Right ventricle myocardium superior (tissue), 1 donor: Measurements from ENCODE around the gene USP20. TPM values are rescaled to one million over a fixed set of nuclear protein-coding genes. Genes with fewer than 3 reads are reported as not detected.
"Not testable (repeated sequence)": the region's sequence is repeated elsewhere in the genome, so short reads cannot be mapped to it uniquely, and the experiment has no call there.

Source experiments
- ATAC-seq: fragments of 200-7000 bp; cut with Tn5 transposase; one replicate; pipeline ENCODE4 v1.9.1; 2020; ENCODE audit warnings: mild to moderate bottlenecking; ENCODE audit not compliant: poor library complexity
- DNase-seq: peaks from one replicate; pipeline ENCODE4 v3.0.0-alpha.2; 2020
- intact Hi-C: fragments of 100-400 bp; cut with DNase I; formaldehyde crosslinking; loops from one replicate; pipeline ENCODE4 v1.11.2; 2022
- long read RNA-seq: library from polyadenylated mRNA; unstranded; transcript quantifications from one replicate; pipeline ENCODE4 v2.0.0, GENCODE V29; 2021
- total RNA-seq: library from RNA; stranded (reverse); fragmentation: NEBNext Ultra II Directional; extraction: Animal tissue kit (Norgen Biotek cat#: 25700); gene quantifications from one replicate; pipeline ENCODE4 v1.2.1, GENCODE V29; 2021
- donor health status: DM: no; HTN: yes; CAD: no; lungs with severe emphysema.

Gene USP20
- total RNA-seq: 10.4 TPM
- long read RNA-seq, full-length matches to known transcripts: 26 of 50 reads
- long read RNA-seq, partial matches to known transcripts: 13 of 50 reads
- long read RNA-seq, other reads (novel, unspliced or antisense): 11 of 50 reads

DNA sequence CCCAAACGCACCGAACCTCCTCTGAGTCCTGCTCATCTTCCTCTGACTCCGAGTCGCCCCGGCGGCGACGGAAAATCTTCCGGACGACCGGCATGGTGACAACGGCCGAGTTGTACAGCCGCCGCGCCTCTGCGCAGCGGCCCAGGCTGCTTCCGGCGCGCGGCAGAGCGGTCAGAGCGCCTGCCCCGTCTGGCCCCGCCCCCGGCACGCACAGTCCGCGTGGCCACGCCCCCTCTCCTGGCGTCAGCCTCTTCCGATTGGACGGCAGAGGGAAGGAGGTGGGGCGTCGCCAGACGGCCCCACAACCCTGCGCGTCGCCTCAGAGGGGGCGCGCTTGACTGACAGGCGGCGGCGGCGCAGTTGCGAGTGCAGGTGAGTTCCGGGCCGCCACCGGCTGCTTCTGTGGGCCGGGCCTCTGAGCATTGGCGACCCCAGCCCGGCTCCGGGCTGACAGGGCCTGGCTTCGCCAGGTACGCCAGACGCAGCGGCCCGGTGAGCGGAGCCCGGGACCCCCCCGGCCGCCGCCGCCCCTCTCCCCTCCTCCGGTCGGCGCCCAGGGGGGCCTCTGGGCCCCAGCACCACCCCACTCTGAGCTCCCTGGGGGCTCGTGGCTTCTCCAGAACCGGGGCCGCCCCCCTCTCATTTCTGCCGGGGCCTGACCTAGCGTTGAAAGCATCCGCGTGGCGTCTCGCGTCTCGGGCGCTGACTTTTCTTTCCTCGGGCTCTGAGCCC lies at the start of gene USP20, which contains the start of gene C9orf78:
Gene USP20 (plus strand): TSS at position 331 of the 732 bp plus-strand sequence. CDS start 17,098 bp downstream, outside the sequence.
Gene C9orf78 (minus strand): TSS at position 148 of the 732 bp plus-strand sequence. CDS start 54 bp downstream, at position 94.
- intact Hi-C loops: no loop called here
- DNase-seq: peak; percentile 97
- ATAC-seq: peak; percentile 99

- DNase-seq: no peak
- intact Hi-C loops: loop anchor here (5.0 kb wide), 1 partner anchor 654 kb away; no protein-coding TSS in a partner anchor
- no peak for ATAC-seq
Measured at GRCh38 chr9:129785866-129786265, 49.4 kb upstream of the USP20 start.

DNA sequence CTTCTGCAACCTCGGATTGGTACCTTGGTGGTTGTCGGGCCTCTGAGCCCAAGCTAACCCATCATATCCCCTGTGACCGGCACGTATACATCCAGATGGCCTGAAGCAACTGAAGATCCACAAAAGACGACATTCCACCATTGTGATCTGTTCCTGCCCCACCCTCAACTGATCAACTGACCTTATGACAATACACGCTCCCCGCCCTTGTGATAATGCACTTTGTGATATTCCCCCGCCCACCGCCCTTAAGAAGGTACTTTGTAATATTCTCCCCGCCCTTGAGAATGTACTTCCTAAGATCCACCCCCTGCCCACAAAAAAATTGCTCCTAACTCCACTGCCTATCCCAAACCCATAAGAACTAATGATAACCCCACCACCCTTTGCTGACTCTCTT lies 48.8 kb upstream of the USP20 start:
- no peak for DNase-seq
- intact Hi-C loops: loop anchor here (5.0 kb wide), 1 partner anchor 654 kb away; no protein-coding TSS in a partner anchor

GRCh38 chr9:129794549-129794948 lies 40.7 kb upstream of the USP20 start:
- ATAC-seq: no peak
- DNase-seq: no peak
- intact Hi-C loops: no loop called here

More for the DNA sequence above, 48.8 kb upstream of the USP20 start:
- no peak for ATAC-seq

GRCh38 chr9:129796029-129796428 lies 39.2 kb upstream of the USP20 start:
- DNase-seq, ATAC-seq, intact Hi-C loops: not testable (repeated sequence)

DNA sequence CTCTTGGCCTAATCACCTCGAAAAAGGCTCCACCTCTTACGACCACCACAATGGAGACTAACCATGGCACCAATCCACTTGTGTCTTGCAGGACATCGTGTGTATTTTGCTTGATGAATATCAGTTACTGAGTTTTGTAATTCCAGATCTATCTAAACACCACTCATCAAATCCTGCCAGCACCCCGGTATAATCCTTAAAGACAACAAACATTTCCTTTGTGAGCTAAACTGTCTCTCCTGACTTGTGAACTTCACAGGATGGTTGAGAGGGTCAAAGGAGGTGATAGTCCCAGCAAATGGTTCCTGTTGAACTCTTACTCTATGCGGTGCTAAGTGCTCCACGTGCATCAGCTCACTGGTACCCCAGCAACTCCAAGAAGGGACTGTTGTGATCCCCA lies 36.3 kb upstream of the USP20 start:
- DNase-seq (no peak), ATAC-seq (no peak)
- intact Hi-C loops: no loop called here

- intact Hi-C loops: no loop called here
- DNase-seq: no peak
- ATAC-seq: no peak
Measured at GRCh38 chr9:129801504-129801903, 33.8 kb upstream of the USP20 start.

- DNase-seq (peak; percentile 97), ATAC-seq (peak; percentile 99)
- intact Hi-C loops: no loop called here
Measured at GRCh38 chr9:129802833-129803675, 32.2 kb upstream of the USP20 start, which contains the start of gene TOR1B. Gene TOR1B, plus strand, starts transcription at chr9:129803184. Its CDS starts 29 bp downstream, at chr9:129803213.

- DNase-seq (no peak), ATAC-seq (no peak)
- intact Hi-C loops: no loop called here
Measured at GRCh38 chr9:129803676-129804060, 31.6 kb upstream of the USP20 start.

DNA sequence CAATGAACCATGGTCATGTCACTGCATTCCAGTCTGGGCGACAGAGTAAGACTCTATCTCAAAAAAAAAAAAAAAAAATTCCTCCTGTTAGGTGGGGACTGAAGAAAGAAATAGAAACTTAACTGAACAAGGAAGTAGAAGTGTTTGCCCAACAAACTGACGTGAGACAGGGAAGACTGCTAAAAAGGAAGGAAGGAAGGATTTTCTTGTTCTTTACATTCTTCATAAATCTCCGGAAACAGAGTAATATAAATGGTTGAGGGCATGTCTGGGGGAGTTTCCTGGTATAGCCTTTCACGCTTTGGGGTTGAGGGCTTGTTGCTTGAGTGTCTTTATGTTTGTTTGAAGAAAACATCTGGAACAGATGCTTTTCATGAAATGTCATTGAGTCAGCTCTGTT lies 29.2 kb upstream of the USP20 start:
- no peak for ATAC-seq
- no peak for DNase-seq
- intact Hi-C loops: no loop called here

DNA sequence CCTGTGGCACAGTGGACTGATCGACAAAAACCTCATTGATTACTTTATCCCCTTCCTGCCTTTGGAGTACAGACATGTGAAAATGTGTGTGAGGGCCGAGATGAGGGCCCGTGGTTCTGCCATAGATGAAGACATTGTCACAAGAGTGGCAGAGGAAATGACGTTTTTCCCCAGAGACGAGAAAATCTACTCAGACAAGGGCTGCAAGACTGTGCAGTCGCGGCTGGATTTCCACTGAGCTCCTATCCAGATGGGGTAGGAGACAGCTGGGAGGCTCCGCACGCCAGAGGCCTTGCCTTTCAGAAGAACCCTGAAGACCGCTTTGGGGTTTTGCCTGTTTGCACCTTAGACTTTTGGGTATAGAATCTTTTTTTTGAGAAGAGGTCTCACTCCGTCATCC lies 25.9 kb upstream of the USP20 start:
- ATAC-seq: no peak
- intact Hi-C loops: no loop called here
- no peak for DNase-seq

DNA sequence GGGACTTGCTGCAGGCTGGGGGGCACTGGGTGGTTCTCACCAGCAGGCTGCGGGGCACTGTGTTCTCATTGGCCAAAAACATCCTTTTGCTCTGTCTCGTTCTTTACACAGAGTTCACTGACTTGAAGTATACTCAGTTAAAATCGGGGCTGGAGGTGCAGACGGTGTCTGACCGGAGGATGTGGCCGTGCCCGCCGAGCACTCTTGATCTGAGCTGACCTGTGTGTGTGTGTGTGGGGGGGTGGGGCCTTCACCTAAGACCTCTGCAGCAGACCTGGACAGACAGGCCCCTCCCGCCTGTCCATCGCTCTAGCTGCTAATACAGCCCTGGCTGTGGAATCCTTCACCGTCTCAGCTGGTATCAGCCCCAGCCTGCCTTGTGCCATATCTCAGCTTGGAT lies 25.1 kb upstream of the USP20 start:
- no peak for DNase-seq
- no peak for ATAC-seq
- intact Hi-C loops: no loop called here

- ATAC-seq (no peak), DNase-seq (no peak)
- intact Hi-C loops: no loop called here
Measured at GRCh38 chr9:129810788-129811187, 24.5 kb upstream of the USP20 start.

DNA sequence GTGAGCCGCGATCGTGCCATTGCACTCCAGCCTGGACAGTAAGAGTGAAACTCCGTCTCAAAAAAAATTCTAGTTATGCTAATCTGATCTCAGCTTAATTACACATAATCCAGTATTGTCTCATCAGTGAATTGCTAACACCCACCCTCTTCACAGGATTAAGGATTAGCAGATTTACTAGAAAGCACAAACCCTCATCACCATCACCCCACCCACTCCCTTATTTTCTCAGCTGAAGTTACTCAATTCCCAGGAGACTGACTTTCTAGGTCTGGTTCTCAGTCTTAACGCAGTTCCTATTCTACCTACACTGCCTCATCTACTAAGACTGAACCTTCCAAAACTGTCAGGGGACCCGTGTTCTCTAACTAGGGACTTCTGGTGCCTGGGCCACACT lies 23.3 kb upstream of the USP20 start:
- intact Hi-C loops: no loop called here
- ATAC-seq (no peak), DNase-seq (no peak)

- no peak for DNase-seq
- no peak for ATAC-seq
- intact Hi-C loops: no loop called here
Measured at GRCh38 chr9:129812385-129812784, 22.9 kb upstream of the USP20 start.

DNA sequence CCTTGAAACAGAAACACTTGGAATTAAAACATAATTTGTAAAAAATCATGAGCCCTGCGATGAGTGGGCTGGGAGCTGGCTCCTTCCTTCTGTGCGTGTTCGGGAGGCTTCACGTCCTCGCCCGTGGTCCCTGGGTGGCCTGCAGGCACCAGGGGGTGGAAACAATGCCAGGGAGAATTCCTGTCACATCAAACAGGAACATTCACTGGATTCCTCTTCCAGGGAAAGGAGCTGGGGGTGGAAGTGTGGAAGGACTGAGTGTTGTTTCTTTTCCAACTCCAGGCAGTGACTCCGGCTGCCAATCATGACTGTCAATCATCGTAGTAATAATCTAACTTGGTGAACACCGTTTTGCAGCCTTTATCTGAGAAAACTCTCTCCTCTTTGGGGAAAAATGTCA lies 21.6 kb upstream of the USP20 start:
- ATAC-seq (no peak), DNase-seq (no peak)
- intact Hi-C loops: no loop called here

GRCh38 chr9:129814432-129815223 lies 20.6 kb upstream of the USP20 start:
- intact Hi-C loops: no loop called here
- DNase-seq: no peak
- ATAC-seq: no peak

GRCh38 chr9:129815278-129815677 lies 20.0 kb upstream of the USP20 start:
- DNase-seq (no peak), ATAC-seq (no peak)
- intact Hi-C loops: no loop called here
